Adipocyte (in vitro differentiated cells): Measurements from ENCODE around the gene HMGXB3.

Source experiments
- DNase-seq: peaks from one replicate; pipeline ENCODE4 v3.0.0-alpha.2; 2015; ENCODE audit warnings: low read depth
- H3K27me3 ChIP-seq: replicated peaks from 2 replicates; pipeline ENCODE4 v1.7.0; 2013; ENCODE audit warnings: mild to moderate bottlenecking, low read length, moderate library complexity; ENCODE audit not compliant: control insufficient read depth, insufficient read depth
- H3K36me3 ChIP-seq: 2 replicates; pipeline ENCODE4 v1.7.0; 2013; ENCODE audit warnings: low read length, mild to moderate bottlenecking, moderate library complexity; ENCODE audit not compliant: control insufficient read depth, insufficient read depth, severe bottlenecking
- H3K4me1 ChIP-seq: 2 replicates; pipeline ENCODE4 v1.7.0; 2013; ENCODE audit warnings: mild to moderate bottlenecking, low read length, moderate library complexity; ENCODE audit not compliant: control insufficient read depth, insufficient read depth
- H3K4me3 ChIP-seq: 2 replicates; pipeline ENCODE4 v1.7.0; 2013; ENCODE audit warnings: mild to moderate bottlenecking, low read length, moderate library complexity
- H3K9ac ChIP-seq: 2 replicates; pipeline ENCODE4 v1.7.0; 2013; ENCODE audit warnings: mild to moderate bottlenecking, low read length, moderate library complexity
- H3K9me3 ChIP-seq: 2 replicates; pipeline ENCODE4 v1.7.0; 2013; ENCODE audit warnings: mild to moderate bottlenecking, low read length, moderate library complexity; ENCODE audit not compliant: control insufficient read depth

Gene HMGXB3

DNA sequence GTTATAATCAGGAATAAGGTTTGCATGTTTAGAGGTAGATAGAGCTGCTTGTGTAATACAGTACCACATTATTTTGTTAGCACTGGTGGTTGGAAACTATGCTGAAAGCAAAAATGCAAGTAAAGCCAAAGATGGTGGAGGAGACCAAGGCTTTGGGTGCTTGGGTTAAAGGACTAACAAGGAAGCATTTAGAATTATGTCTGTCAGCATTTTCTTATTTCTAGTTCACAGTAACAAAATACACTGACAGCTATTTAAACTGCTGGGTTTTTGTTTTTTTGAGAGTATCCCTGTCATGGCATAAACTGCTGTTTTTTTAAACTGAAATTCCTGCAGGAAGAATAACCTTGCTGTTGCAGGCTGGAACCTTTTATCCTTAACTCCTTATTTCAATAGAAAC, 6.5 kb downstream of the HMGXB3 start:
- Histone ChIP-seq H3K9ac (no peak overlapping the region), H3K4me3 (no peak overlapping the region), H3K9me3 (no peaks in the 10 kb centered on the region), H3K27me3 (no peaks in the 10 kb centered on the region), H3K36me3 (peaks cover 68% of the 10 kb centered on the region), H3K4me1 (peaks cover 12% of the 10 kb centered on the region)
- no peak for DNase-seq

DNA sequence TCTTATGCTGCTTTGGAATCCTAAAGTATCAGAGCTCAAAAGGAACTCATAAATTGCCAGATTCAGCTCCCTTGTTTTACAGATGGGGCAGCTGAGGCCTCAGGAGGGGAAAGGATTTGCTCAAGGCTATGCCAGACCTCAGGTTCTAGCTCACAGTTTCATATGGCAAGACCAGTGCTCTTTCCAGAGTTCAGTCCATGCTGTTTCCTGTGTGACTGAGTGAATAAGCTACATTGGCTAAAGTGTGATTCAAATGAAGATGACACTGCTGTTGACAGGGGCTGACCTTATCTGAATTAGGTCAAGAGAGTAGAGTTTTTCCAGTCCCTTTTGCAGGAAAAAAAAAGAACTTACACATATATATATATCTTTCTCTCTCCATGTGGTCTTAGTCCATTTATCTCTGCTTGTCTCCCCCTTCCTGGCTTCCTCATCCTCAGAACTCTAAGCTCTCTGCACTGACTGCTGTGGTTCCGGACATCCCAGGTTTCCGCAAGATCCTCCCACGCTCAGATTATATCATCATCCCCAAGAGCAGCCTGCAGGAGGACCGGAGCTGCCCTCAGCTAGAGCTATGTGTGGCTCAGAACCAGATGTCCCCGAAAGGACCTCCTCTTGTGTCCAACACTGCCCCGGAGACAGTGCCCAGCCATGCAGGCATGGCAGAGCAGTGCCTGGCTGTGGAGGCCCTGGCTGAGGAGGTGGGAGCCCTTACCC, 9.3 kb downstream of the HMGXB3 start:
- Histone ChIP-seq H3K4me3 (no peak overlapping the region), H3K27me3 (no peaks in the 10 kb centered on the region), H3K9ac (no peak overlapping the region), H3K4me1 (no peaks in the 10 kb centered on the region), H3K9me3 (no peaks in the 10 kb centered on the region), H3K36me3 (peaks cover 94% of the 10 kb centered on the region)
- DNase-seq = no peak

DNA sequence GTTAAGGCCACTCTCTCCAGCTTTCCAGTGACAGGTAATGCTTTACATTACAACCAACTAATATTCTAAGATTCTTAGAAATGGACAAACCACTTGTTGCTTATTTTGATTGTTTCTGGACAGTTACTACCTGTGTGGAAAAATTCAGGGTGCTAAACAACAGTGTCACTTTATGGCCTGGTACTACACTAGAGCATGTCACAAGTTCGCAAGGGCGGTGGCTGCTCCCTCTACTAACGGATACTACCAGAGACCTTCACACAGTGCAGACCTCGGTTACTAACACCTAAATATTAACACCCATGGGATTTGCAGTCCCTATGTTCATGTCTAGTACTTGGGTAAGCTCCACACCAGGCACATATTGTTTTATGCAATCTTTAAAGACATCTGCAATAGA, 13.4 kb downstream of the HMGXB3 start:
- Histone ChIP-seq H3K9me3 (peaks cover 14% of the 10 kb centered on the region), H3K9ac (no peak overlapping the region), H3K36me3 (peaks cover 92% of the 10 kb centered on the region), H3K4me1 (peaks cover 11% of the 10 kb centered on the region), H3K4me3 (no peak overlapping the region), H3K27me3 (no peaks in the 10 kb centered on the region)
- no peak for DNase-seq

DNA sequence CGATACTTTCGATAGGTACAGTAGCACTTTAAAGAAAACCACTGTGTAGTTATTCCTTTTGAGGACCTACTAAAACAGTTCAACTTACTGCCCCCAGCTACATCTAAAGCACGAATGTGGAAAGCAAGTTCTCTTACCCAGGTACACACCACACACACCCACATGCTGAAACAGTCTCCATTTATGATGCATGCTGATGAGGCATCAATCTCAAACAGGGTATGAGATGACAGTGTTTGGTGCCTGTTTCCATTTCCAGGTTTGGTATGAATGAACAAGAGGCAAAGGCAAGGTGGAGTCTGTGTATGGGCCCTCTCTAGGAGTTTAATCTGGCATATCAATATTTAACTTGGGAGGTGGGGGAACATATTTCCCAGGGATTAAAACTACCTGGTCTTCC, 13.9 kb downstream of the HMGXB3 start:
- Histone ChIP-seq H3K27me3 (no peaks in the 10 kb centered on the region), H3K9ac (no peak overlapping the region), H3K4me1 (peaks cover 11% of the 10 kb centered on the region), H3K9me3 (peaks cover 14% of the 10 kb centered on the region), H3K36me3 (peaks cover 92% of the 10 kb centered on the region), H3K4me3 (no peak overlapping the region)
- DNase-seq = no peak

DNA sequence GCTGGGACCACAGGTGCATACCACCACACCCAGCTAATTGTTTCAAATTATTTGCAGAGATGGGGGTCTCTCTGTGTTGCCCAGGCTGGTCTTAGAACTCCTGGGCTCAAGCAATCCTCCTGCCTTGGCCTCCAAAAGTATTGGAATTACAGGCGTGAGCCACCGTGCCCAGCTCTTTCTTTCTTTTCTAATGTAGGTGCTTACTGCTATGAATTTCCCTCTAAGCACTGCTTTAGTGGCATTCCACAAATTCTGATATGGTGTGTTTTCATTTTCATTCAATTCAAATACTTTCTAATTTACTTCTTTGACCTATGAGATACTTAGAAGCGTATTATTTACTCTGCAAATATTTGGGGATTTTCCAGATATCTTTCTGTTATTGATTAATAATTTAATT, 14.9 kb downstream of the HMGXB3 start:
- Histone ChIP-seq H3K27me3 (no peaks in the 10 kb centered on the region), H3K9me3 (peaks cover 14% of the 10 kb centered on the region), H3K9ac (no peak overlapping the region), H3K36me3 (peaks cover 92% of the 10 kb centered on the region), H3K4me1 (peaks cover 11% of the 10 kb centered on the region), H3K4me3 (no peak overlapping the region)
- no peak for DNase-seq

DNA sequence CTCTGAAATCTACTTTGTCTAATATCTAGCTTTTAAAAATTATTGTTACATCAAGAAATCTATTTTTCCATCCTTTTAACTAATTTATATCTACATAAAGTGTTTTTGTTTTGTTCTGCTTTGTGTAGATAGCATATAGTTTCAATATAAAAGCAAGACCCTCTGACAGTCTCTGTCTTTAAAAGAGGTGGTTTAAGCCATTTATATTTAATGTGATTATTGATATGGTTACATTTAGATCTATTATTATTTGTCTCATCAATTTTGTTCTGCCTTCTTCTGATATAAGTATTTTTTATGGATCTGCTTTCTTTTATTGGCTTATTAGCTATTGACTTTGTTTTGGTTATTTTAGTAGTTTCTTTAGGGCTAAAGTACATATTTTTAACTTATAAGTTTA, 16.0 kb downstream of the HMGXB3 start:
- no peak overlapping the region for H3K9ac ChIP-seq
- H3K9me3 ChIP-seq = peaks cover 14% of the 10 kb centered on the region
- H3K27me3 ChIP-seq = no peaks in the 10 kb centered on the region
- H3K36me3 ChIP-seq = peaks cover 93% of the 10 kb centered on the region
- DNase-seq = no peak
- H3K4me3 ChIP-seq = no peak overlapping the region
- H3K4me1 ChIP-seq = peaks cover 15% of the 10 kb centered on the region

DNA sequence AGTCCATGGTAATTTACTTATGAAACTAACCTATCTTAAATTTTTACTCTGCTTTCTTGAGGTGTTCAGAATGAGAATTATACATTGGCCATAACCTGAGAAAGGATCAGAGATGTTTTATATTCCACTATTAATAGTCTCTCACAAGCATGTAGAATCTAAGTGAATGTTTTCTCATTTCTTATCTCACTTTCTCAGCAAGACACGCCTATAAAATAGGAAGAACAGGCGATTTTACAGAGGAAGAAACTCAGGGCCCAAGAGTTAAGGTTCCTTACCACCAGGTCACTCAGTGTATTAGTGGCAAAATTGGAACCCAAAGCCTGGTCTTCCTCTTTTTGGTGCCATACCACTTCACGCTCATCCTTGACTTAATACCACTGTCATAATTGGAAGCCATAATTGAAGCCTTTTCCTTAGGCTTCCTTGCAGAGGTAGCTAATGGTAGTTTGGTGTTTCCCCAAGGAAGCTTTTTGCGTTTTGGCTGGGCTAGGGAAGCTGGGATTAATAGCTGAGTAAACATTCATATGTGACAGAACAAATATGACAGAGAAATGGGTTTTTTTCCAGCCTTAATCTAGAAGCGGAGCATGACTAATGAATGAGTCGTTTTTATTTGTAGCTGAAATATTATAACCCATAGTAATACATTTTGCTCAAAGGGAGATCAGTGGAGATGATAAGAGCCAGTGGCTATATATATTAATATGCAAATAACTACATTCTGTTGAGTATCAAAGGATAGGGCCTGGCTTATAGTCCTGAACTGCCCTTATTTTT, 16.9 kb downstream of the HMGXB3 start:
- no peak for DNase-seq
- Histone ChIP-seq H3K4me1 (peaks cover 22% of the 10 kb centered on the region), H3K9me3 (peaks cover 14% of the 10 kb centered on the region), H3K4me3 (no peak overlapping the region), H3K27me3 (no peaks in the 10 kb centered on the region), H3K9ac (no peak overlapping the region), H3K36me3 (peaks cover 89% of the 10 kb centered on the region)

DNA sequence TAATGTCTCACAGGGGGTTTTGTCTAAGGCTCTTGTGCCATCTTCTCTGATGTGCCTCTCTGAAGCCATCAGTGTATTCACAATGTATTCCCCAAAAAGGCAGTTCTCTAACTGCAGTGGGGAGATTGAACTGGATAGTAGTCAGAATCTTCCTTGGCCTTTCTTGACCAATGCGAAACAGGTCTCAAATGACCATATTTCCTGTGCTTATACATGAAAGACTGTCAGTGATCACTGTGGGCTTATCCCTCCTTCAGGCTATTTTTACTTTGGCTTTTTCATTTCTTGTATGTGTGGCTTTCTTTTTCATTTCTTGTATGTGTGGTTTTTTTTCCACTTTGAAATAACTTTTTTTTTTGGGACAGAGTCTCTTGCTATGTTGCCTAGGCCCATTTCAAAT, 19.7 kb downstream of the HMGXB3 start:
- H3K27me3 ChIP-seq = no peaks in the 10 kb centered on the region
- no peak for DNase-seq
- H3K9me3 ChIP-seq = peaks cover 11% of the 10 kb centered on the region
- H3K9ac ChIP-seq = no peak overlapping the region
- no peak overlapping the region for H3K4me3 ChIP-seq
- peaks cover 32% of the 10 kb centered on the region for H3K4me1 ChIP-seq
- H3K36me3 ChIP-seq = peaks cover 87% of the 10 kb centered on the region

DNA sequence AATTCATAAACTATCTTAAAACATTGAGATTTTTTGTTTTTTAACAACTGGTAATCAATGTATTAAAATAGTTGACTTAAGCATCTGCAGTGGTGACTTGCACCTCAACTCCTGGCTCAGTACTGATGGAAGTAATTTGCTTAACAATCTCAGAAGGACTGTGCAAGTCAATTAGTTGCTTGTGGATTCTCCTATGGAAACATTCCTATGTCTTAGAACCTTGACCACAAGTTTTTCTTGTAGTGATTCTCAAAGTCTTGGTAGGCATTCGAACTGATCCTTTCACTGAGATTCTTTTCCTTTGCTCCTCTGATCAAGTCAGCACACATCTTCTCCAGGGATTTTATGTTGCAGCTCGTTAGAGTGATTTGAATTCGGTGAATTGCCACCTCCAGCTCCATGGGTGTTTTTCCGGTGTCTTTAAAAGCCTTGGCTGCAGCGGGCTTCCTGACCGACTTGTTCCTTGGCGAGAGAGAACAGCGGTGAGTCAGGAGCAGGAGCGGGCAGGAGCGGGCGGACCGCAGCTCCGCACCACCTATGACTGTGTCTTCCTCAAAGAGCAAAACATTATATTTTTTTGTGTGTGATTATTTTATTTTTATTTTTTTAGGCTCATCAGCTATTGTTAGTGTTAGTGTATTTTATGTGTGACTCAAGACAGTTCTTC, 21.1 kb downstream of the HMGXB3 start:
- DNase-seq = no peak
- H3K4me3 ChIP-seq = no peak overlapping the region
- no peaks in the 10 kb centered on the region for H3K9me3 ChIP-seq
- H3K9ac ChIP-seq = no peak overlapping the region
- peaks cover 32% of the 10 kb centered on the region for H3K4me1 ChIP-seq
- no peaks in the 10 kb centered on the region for H3K27me3 ChIP-seq
- H3K36me3 ChIP-seq = peaks cover 84% of the 10 kb centered on the region

DNA sequence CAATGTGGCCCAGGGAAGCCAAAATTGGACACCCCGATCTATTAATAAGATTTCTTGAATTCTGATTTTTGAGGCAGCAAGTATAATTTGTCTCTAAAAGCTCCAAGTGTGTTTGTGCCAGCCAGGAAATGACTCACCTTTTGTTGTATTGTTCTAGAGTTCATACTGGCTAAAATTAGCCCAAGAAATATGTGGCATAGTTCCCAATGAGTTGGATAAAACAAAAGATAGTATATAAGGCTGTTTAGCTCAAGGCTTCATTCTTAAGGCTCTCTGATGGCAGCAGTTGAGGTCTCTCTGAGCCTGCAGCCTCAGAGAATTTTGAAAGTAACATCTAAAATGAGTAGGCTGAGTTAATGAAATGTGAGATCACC, 21.6 kb downstream of the HMGXB3 start:
- peaks cover 85% of the 10 kb centered on the region for H3K36me3 ChIP-seq
- H3K27me3 ChIP-seq = no peaks in the 10 kb centered on the region
- DNase-seq = peak; percentile 92
- H3K4me3 ChIP-seq = no peak overlapping the region
- peaks cover 32% of the 10 kb centered on the region for H3K4me1 ChIP-seq
- peak overlapping the region; percentile 40 for H3K9ac ChIP-seq
- H3K9me3 ChIP-seq = no peaks in the 10 kb centered on the region

DNA sequence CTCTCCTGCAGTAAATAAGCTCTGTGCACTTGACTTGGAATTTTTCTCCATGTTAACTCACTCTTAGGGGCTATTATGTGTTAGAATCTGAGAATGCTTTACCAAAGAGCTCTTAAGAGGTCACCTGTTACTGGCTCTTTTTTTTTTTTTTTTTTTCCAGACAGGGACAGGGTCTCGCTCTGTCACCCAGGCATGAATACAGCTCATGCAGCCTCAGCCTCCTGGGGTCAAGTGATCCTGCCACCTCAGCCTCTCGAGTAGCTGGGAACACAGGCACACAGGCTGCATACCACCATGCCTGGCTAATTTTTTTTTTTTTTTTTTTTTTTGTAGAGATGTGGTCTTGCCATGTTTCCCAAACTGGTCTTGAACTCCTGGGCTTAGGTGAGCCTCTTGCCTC, 22.1 kb downstream of the HMGXB3 start:
- H3K9ac ChIP-seq = peak overlapping the region; percentile 40
- H3K27me3 ChIP-seq = no peaks in the 10 kb centered on the region
- H3K4me1 ChIP-seq = peaks cover 27% of the 10 kb centered on the region
- peaks cover 88% of the 10 kb centered on the region for H3K36me3 ChIP-seq
- H3K9me3 ChIP-seq = no peaks in the 10 kb centered on the region
- DNase-seq = no peak
- H3K4me3 ChIP-seq = no peak overlapping the region
